DND-41 (cell line): Measurements from ENCODE around the gene KCND1.

Experiments used
- ATAC-seq: fragments of 200-7000 bp; cut with Tn5 transposase; 3 replicates; pipeline ENCODE4 v1.9.1; 2021; ENCODE audit warnings: low read depth; ENCODE audit not compliant: insufficient read depth
- DNase-seq: peaks from one replicate; pipeline ENCODE4 v3.0.0-alpha.2; 2020
- H2AFZ ChIP-seq: 2 replicates; pipeline ENCODE4 v1.6.0; 2012; ENCODE audit warnings: low read depth, low read length
- H3K27ac ChIP-seq: 2 replicates; pipeline ENCODE4 v1.5.1; 2012; ENCODE audit warnings: low read length, inconsistent platforms
- H3K27me3 ChIP-seq: fragments of 200-600 bp; sonication (generic); 2 replicates; pipeline ENCODE4 v1.6.0; 2012; ENCODE audit warnings: low read length, mild to moderate bottlenecking, inconsistent platforms; ENCODE audit not compliant: insufficient read depth, poor library complexity
- H3K36me3 ChIP-seq: 2 replicates; pipeline ENCODE4 v1.5.1; 2012; ENCODE audit warnings: low read length, inconsistent platforms; ENCODE audit not compliant: insufficient read depth
- H3K4me1 ChIP-seq: 2 replicates; pipeline ENCODE4 v1.5.1; 2012; ENCODE audit warnings: mild to moderate bottlenecking, low read length; ENCODE audit not compliant: insufficient read depth
- H3K4me2 ChIP-seq: 2 replicates; pipeline ENCODE4 v1.6.0; 2012; ENCODE audit warnings: mild to moderate bottlenecking, moderate library complexity, low read length, inconsistent platforms; ENCODE audit not compliant: insufficient read depth
- H3K4me3 ChIP-seq, 2 experiments: fragments of 200-600 bp in 1 of 2; shearing (Covaris generic) in 1 of 2; 2 replicates each; pipeline ENCODE4 v1.5.1; 2012 to 2016; ENCODE audit warnings: inconsistent platforms in 2 of 2, low read length in 2 of 2, mild to moderate bottlenecking in 2 of 2, low read depth in 1 of 2, moderate library complexity in 1 of 2
- H3K79me2 ChIP-seq: 2 replicates; pipeline ENCODE4 v1.6.0; 2012; ENCODE audit warnings: low read length, inconsistent platforms; ENCODE audit not compliant: insufficient read depth
- H3K9ac ChIP-seq: 2 replicates; pipeline ENCODE4 v1.6.0; 2012; ENCODE audit warnings: low read depth, mild to moderate bottlenecking, inconsistent platforms, low read length, moderate library complexity
- H3K9me3 ChIP-seq: 2 replicates; pipeline ENCODE4 v1.5.1; 2012; ENCODE audit warnings: low read length, moderate library complexity, mild to moderate bottlenecking, inconsistent platforms; ENCODE audit not compliant: insufficient read depth, severe bottlenecking
- H4K20me1 ChIP-seq: 2 replicates; pipeline ENCODE4 v1.6.0; 2012; ENCODE audit warnings: low read length; ENCODE audit not compliant: insufficient read depth
- EZH2 ChIP-seq: IDR thresholded peaks from 3 replicates; pipeline ENCODE4 v1.6.1; 2012; ENCODE audit warnings: borderline replicate concordance, low read depth, mild to moderate bottlenecking, moderate library complexity, low read length, inconsistent platforms; ENCODE audit not compliant: severe bottlenecking
- TF ChIP-seq, protein P1 (sequence below): IDR thresholded peaks from 2 replicates; pipeline ENCODE4 v1.5.1; 2012; ENCODE audit warnings: borderline replicate concordance, low read length, moderate library complexity, mild to moderate bottlenecking; ENCODE audit not compliant: poor library complexity, severe bottlenecking; ENCODE audit errors: extremely low read depth

KCND1 gene

DNA sequence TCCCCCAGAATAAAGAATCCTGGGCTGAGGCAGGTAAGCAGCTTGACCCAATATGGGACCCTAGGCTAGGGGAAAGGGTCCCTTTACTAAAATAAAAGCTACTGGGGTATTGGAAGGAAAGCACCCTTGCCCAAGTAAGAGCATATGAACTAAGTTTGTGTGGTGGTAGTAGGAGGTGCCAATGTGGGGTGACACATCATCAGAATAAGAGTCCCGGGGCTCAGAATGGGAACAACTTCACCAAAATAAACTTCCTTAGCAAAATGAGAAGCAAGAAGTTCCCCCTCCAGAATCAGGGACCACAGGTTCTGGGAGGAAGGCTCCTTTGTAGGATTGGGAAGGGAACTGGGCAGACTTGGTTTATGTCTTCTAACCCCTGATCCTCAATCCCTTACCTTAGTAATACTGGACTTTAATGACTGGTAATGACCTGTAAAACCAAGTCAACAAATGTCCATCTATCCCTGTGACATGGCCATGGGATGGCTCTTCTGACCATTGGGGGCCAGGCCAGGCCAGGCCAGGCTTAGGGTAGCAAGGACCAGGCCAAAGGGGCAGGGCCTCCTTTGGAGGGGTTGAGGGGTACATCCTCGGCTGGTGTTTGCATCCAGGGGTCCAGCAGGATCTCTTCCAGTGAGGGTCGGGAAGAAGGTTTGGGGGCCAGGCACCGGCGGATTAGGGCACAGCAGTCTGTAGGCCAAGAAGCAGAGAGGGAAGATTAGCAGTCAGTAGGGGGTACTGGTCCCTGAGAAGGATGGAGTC lies 57.9 kb downstream of the KCND1 start:
- Histone ChIP-seq H3K4me2 (no peak overlapping the region), H3K9ac (no peak overlapping the region), H3K36me3 (peaks cover 21% of the 10 kb centered on the region), H3K4me3 (no peak overlapping the region), H4K20me1 (no peaks in the 10 kb centered on the region; the same call in 1 of the 2 replicates), H3K27me3 (no peaks in the 10 kb centered on the region), H3K79me2 (peaks cover 31% of the 10 kb centered on the region), H3K4me1 (peaks cover 44% of the 10 kb centered on the region), H2AFZ (no peak overlapping the region), H3K9me3 (no peaks in the 10 kb centered on the region), H3K27ac (no peak overlapping the region)
- DNase-seq = no peak
- no peak for ATAC-seq
- no peak for TF ChIP-seq EZH2
- TF ChIP-seq, protein P1, sequence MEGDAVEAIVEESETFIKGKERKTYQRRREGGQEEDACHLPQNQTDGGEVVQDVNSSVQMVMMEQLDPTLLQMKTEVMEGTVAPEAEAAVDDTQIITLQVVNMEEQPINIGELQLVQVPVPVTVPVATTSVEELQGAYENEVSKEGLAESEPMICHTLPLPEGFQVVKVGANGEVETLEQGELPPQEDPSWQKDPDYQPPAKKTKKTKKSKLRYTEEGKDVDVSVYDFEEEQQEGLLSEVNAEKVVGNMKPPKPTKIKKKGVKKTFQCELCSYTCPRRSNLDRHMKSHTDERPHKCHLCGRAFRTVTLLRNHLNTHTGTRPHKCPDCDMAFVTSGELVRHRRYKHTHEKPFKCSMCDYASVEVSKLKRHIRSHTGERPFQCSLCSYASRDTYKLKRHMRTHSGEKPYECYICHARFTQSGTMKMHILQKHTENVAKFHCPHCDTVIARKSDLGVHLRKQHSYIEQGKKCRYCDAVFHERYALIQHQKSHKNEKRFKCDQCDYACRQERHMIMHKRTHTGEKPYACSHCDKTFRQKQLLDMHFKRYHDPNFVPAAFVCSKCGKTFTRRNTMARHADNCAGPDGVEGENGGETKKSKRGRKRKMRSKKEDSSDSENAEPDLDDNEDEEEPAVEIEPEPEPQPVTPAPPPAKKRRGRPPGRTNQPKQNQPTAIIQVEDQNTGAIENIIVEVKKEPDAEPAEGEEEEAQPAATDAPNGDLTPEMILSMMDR = no peak

- peak; percentile 80 for DNase-seq
- H3K27me3 ChIP-seq = no peaks in the 10 kb centered on the region
- peak within 1 kb of the TSS; percentile 79 for H2AFZ ChIP-seq
- no peak for TF ChIP-seq EZH2
- TF ChIP-seq, protein P1 = no peak
- peak within 1 kb of the TSS; percentile 72 to 95; a peak in 3 of 4 replicates for H3K4me3 ChIP-seq
- H3K27ac ChIP-seq = peak within 1 kb of the TSS; percentile 88
- H3K4me2 ChIP-seq = peak within 1 kb of the TSS; percentile 95
- peaks cover 19% of the 10 kb centered on the region for H3K79me2 ChIP-seq
- peak within 1 kb of the TSS; percentile 61 for H3K9ac ChIP-seq
- H3K36me3 ChIP-seq = peaks cover 25% of the 10 kb centered on the region
- peak; percentile 91 for ATAC-seq
- peaks cover 26% of the 10 kb centered on the region for H3K4me1 ChIP-seq
- H3K9me3 ChIP-seq = no peaks in the 10 kb centered on the region
- no peaks in the 10 kb centered on the region for H4K20me1 ChIP-seq
Measured at GRCh38 chrX:48911412-48912182, 60.0 kb downstream of the KCND1 start, which contains the start of gene SLC35A2. TSS of gene SLC35A2 (minus strand) at chrX:48911646. CDS start at chrX:48911636, 10 bp downstream.
